ENCODE results near the gene IGSF5. TPM values are rescaled to one million over a fixed set of nuclear protein-coding genes. Genes with fewer than 3 reads are reported as not detected.

IGSF5 gene
- total RNA-seq, 4 donors from 2014 or later = 0.27 TPM; not detected in 3

- intact Hi-C loops (cut with DNase I; ENCODE audit: low total_unique reads) (no loop called here), in situ Hi-C loops (cut with MboI; ENCODE audit: low pct_ligation_motif_present in 1 of 4, low pct_unique_long_range_greater_than_20kb in 1 of 4, low sequenced_read_pairs in 3 of 4) (no loop called here)
- WGBS, 2 donors (ENCODE audit: low coverage in 1 of 2) = 63 to 97% methylated on average over 4 to 5 of the region's 5 CpGs
- TF ChIP-seq POLR2AphosphoS5 (IDR thresholded peaks at IDR 0.05) (no peak), POLR2A (IDR thresholded peaks at IDR 0.05) (no peak), CTCF (IDR thresholded peaks at IDR 0.05) (no peak), EP300 (IDR thresholded peaks at IDR 0.05; ENCODE audit: low read depth) (no peak)
- Histone ChIP-seq H3K36me3 (no peaks in the 10 kb centered on the region), H3K4me3 (no peak overlapping the region), H3K9me3 (no peaks in the 10 kb centered on the region), H3K27ac (no peak overlapping the region), H3K27me3 (no peaks in the 10 kb centered on the region), H3K4me1 (no peaks in the 10 kb centered on the region)
- DNase-seq = no peak
Observed at GRCh38 chr21:39843916-39844315, 98.9 kb downstream of the IGSF5 start.

- intact Hi-C loops (cut with DNase I; ENCODE audit: low total_unique reads) = no loop called here
- no peak for TF ChIP-seq CTCF (IDR thresholded peaks at IDR 0.05)
- TF ChIP-seq EP300 (IDR thresholded peaks at IDR 0.05; ENCODE audit: low read depth) = no peak
- Histone ChIP-seq H3K9me3 (no peaks in the 10 kb centered on the region), H3K36me3 (no peaks in the 10 kb centered on the region), H3K4me1 (no peaks in the 10 kb centered on the region), H3K4me3 (no peak overlapping the region), H3K27me3 (no peaks in the 10 kb centered on the region), H3K27ac (no peak overlapping the region)
- in situ Hi-C loops (cut with MboI; ENCODE audit: low pct_ligation_motif_present in 1 of 4, low pct_unique_long_range_greater_than_20kb in 1 of 4, low sequenced_read_pairs in 3 of 4) = no loop called here
- WGBS, 2 donors (ENCODE audit: low coverage in 1 of 2) = 69 to 70% methylated on average over 5 to 6 of the region's 6 CpGs
- no peak for DNase-seq
Observed at GRCh38 chr21:39845571-39846130, 100.7 kb downstream of the IGSF5 start.

GRCh38 chr21:39847877-39848276, 102.9 kb downstream of the IGSF5 start:
- intact Hi-C loops (cut with DNase I; ENCODE audit: low total_unique reads) (no loop called here), in situ Hi-C loops (cut with MboI; ENCODE audit: low pct_ligation_motif_present in 1 of 4, low pct_unique_long_range_greater_than_20kb in 1 of 4, low sequenced_read_pairs in 3 of 4) (no loop called here)
- no peaks in the 10 kb centered on the region for H3K4me1 ChIP-seq
- H3K27me3 ChIP-seq = no peaks in the 10 kb centered on the region
- no peaks in the 10 kb centered on the region for H3K36me3 ChIP-seq
- WGBS, 2 donors (ENCODE audit: low coverage in 1 of 2) = 80% methylated on average over 6 of the region's 6 CpGs; no CpG with 5 or more reads in 1 of the 2 donors
- no peak overlapping the region for H3K27ac ChIP-seq
- DNase-seq = no peak
- TF ChIP-seq POLR2A (IDR thresholded peaks at IDR 0.05) = no peak
- H3K4me3 ChIP-seq = no peak overlapping the region
- no peaks in the 10 kb centered on the region for H3K9me3 ChIP-seq

- H3K4me1 ChIP-seq = no peaks in the 10 kb centered on the region
- no peak overlapping the region for H3K27ac ChIP-seq
- H3K27me3 ChIP-seq = no peaks in the 10 kb centered on the region
- intact Hi-C loops (cut with DNase I; ENCODE audit: low total_unique reads) = no loop called here
- TF ChIP-seq POLR2A (IDR thresholded peaks at IDR 0.05) (no peak), POLR2AphosphoS5 (IDR thresholded peaks at IDR 0.05) (no peak), CTCF (IDR thresholded peaks at IDR 0.05) (no peak), EP300 (IDR thresholded peaks at IDR 0.05; ENCODE audit: low read depth) (no peak)
- DNase-seq = no peak
- 60 to 67% methylated on average over 1 to 10 of the region's 10 CpGs for WGBS, 2 donors (ENCODE audit: low coverage in 1 of 2)
- in situ Hi-C loops (cut with MboI; ENCODE audit: low pct_ligation_motif_present in 1 of 4, low pct_unique_long_range_greater_than_20kb in 1 of 4, low sequenced_read_pairs in 3 of 4) = no loop called here
- H3K4me3 ChIP-seq = no peak overlapping the region
- no peaks in the 10 kb centered on the region for H3K36me3 ChIP-seq
- H3K9me3 ChIP-seq = no peaks in the 10 kb centered on the region
Observed at GRCh38 chr21:39849014-39849655, 104.2 kb downstream of the IGSF5 start.

GRCh38 chr21:39850333-39850732, 105.3 kb downstream of the IGSF5 start:
- TF ChIP-seq EP300 (IDR thresholded peaks at IDR 0.05; ENCODE audit: low read depth) (no peak), POLR2A (IDR thresholded peaks at IDR 0.05) (no peak), CTCF (IDR thresholded peaks at IDR 0.05) (no peak), POLR2AphosphoS5 (IDR thresholded peaks at IDR 0.05) (no peak)
- no peaks in the 10 kb centered on the region for H3K27me3 ChIP-seq
- DNase-seq = no peak
- no peaks in the 10 kb centered on the region for H3K9me3 ChIP-seq
- no peaks in the 10 kb centered on the region for H3K36me3 ChIP-seq
- 47% methylated on average over 2 of the region's 2 CpGs; no CpG with 5 or more reads in 1 of the 2 donors for WGBS, 2 donors (ENCODE audit: low coverage in 1 of 2)
- in situ Hi-C loops (cut with MboI; ENCODE audit: low pct_ligation_motif_present in 1 of 4, low pct_unique_long_range_greater_than_20kb in 1 of 4, low sequenced_read_pairs in 3 of 4) (no loop called here), intact Hi-C loops (cut with DNase I; ENCODE audit: low total_unique reads) (no loop called here)
- no peak overlapping the region for H3K4me3 ChIP-seq
- no peak overlapping the region for H3K27ac ChIP-seq
- no peaks in the 10 kb centered on the region for H3K4me1 ChIP-seq

Measured in transverse colon (tissue), 4 donors.